Activated CD8-positive, alpha-beta memory T cell treated with anti-CD3 and anti-CD28 coated beads for 48 hours (primary cell): ENCODE results near the gene PRR19.

ENCODE experiments used
- DNase-seq, 3 experiments: peaks; one replicate each; pipeline ENCODE4 v3.0.0-alpha.2; 2020; ENCODE audit warnings: low read depth in 2 of 3, low spot score in 2 of 3

The PRR19 gene

DNA sequence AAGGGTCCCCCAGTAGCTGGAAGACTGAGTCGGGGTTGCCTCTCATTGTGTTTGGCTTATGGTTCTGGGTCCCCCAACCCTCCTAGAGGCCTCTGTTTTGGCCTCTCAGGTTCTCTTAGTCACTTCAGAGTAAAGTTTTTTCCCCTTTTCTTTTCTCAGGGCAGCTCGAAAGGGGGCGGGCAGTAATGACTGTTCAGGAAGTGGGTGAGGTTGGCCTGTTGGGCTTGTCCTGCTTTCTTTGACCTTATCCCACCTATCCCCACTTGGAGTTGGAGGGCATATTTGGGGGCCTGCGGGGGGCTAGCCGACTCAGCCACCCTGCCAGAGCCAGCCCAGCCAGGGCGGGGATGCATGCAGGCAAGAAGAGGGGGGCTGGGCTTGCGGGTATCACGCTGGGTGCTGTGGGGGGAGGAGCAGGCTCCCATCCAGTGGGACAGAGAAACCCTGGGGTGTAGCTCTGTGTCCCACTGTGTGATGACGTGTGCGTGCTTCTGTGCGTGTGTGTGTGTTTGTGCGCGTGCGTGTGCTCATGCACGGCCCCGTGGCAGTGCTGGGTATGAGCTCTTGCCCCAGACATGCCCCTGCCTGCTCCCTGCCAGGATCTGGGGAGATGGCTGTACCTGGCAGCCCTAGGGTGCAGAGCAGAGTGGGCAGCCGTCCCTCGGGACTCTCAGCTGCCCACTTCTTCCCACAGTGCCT lies 31.4 kb upstream of the PRR19 start:
- DNase-seq, result no peak

DNA sequence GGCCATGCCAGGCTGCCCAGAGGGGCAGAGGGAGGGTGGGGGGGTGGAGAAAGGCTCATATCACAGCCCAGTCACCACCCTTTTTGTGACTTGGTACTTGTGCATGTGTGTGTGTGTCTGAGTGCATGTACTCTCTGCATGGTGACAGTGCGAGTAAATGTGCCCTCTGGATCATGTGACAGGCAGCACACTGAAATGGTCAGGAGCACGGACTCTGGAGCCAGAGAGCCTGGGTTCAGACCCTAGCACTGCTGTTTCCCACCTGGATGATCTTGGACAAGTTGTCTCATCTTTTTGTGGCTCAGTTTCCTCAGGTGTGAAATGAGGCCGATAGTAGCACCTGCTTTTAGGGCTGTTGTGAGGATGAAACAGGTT lies 30.9 kb upstream of the PRR19 start:
- DNase-seq, result no peak

DNA sequence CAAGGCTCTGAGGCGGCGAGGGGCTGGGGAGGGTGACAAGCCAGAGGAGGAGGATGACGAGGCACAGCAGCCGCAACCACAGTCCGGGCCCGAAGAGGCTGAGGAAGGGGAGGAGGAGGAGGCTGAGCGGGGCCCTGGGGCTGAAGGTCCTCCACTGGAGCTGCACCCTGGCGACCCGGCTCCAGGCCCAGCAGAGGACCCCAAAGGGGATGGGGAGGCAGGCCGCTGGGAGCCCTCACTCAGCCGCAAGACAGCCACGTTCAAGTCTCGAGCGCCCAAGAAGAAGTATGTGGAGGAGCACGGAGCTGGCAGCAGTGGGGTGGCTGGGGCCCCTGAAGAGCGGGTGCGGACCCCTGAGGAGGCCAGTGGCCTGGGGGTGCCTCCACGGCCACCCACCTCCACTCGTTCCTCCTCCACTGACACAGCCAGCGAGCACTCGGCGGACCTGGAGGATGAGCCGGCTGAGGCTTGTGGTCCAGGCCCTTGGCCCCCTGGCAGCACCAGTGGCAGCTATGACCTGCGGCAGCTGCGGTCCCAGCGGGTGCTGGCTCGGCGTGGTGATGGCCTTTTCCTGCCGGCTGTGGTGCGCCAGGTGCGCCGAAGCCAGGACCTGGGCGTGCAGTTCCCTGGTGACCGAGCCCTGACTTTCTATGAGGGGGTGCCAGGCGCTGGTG lies 29.9 kb upstream of the PRR19 start:
- no peak for DNase-seq

DNA sequence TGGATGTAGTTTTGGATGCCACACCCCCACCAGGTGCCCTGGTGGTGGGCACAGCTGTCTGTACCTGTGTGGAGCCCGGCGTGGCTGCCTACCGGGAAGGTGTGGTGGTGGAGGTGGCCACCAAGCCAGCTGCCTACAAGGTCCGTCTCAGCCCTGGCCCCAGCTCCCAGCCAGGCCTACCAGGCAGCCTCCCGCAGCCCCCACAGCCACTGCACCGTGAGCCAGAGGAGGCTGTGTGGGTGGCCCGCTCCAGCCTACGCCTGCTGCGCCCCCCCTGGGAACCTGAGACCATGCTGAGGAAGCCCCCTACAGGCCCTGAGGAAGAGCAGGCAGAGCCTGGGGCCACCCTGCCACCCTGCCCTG lies 29.4 kb upstream of the PRR19 start:
- DNase-seq, result no peak

DNA sequence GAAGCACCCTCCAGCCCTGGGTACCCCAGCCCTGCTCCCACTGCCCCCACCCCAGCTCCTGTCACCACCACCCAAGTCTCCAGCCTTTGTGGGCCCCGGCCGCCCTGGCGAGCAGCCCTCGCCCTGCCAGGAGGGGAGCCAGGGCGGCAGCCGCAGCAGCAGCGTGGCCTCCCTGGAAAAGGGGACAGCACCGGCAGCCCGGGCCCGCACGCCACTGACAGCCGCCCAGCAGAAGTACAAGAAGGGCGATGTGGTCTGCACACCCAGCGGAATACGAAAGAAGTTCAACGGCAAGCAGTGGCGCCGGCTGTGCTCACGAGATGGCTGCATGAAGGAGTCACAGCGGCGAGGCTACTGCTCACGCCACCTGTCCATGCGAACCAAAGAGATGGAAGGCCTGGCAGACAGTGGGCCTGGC lies 28.9 kb upstream of the PRR19 start:
- DNase-seq, result no peak

DNA sequence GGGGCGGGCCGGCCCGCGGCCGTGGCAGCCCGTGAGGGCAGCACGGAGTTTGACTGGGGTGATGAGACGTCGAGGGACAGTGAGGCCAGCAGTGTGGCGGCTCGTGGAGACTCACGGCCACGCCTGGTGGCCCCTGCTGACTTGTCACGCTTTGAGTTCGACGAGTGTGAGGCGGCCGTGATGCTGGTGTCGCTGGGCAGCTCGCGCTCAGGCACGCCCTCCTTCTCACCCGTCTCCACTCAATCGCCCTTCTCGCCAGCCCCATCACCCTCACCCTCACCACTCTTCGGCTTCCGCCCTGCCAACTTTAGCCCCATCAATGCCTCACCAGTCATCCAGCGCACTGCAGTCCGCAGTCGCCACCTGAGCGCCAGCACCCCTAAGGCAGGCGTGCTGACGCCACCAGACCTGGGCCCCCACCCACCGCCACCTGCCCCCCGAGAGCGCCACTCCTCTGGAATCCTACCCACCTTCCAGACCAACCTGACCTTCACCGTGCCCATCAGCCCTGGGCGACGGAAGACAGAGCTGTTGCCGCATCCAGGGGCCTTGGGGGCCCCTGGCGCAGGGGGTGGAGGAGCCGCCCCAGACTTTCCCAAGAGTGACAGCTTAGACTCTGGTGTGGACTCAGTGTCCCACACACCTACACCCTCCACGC lies 28.4 kb upstream of the PRR19 start:
- DNase-seq, result no peak

DNA sequence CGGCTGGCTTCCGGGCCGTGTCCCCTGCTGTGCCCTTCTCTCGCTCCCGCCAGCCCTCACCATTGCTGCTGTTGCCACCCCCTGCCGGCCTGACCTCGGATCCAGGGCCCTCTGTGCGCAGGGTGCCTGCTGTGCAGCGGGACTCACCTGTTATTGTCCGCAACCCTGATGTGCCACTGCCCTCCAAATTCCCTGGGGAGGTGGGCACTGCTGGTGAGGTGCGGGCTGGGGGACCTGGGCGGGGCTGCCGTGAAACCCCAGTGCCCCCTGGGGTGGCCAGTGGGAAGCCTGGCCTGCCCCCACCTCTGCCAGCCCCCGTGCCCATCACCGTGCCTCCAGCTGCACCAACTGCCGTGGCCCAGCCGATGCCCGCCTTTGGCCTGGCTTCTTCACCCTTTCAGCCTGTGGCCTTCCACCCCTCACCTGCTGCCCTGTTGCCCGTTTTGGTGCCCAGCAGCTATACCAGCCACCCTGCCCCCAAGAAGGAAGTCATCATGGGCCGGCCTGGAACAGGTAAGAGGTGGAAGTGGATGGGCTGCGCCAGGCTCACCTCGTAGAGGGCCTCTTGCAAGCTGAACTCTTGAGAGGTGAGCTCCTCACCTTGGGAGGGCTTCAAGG lies 27.8 kb upstream of the PRR19 start:
- DNase-seq, result no peak

DNA sequence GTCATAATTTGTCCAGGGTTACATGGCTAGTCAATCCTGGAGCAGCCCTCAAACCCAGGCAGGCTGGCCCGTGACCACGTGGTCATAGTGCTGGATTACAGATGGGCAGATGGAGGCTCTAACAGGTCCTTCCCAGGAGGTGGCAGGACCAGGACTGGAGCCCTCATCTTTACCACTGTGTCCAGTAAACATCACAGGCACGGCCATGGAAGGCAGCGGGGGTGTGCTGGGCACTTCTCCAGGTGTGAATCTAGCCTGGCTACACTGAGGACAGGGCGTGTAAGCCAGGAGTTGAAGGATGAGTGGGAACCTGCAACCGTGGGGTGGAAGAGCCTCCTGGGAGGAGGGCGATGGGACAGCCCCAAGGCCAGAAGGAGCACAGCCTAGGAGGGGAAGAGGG lies 26.8 kb upstream of the PRR19 start:
- DNase-seq, result no peak

DNA sequence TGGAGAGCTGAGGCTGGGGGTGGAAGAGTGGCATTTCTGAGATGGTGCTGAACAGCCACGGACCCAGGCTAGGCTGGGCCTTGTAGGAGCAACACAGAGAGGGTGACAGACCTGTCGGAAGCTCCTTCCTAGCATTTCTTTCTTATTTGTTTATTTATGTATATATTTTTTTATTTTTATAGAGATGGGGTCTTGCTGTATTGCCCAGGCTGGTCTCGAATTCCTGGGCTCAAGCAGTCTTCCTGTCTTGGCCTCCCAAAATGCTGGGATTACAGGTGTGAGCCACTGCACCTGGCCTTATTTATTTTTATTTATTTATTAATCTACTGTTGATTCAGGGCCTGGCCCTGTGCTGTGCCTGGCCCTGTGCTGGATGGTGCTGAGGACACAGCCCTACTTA lies 26.4 kb upstream of the PRR19 start:
- DNase-seq, result no peak

DNA sequence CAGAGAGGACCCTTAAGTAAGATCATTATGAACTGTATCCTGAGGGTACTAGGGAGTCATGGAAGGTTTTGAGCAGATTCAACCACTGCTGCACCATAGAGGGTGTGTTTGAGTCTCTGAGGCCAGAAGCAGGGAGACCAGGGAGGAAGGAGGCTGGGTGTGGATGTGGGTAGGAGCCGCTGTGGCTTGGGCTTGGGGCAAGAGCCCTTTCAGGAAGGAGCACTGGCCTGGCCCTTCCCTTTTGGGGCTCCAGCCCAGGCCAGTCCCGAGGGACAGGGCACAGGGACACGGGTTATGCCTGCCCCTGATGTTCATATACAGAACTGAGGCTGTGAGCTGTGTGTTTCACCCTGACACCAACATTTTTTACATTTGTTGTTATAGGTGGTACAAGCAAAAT lies 25.6 kb upstream of the PRR19 start:
- no peak for DNase-seq

DNA sequence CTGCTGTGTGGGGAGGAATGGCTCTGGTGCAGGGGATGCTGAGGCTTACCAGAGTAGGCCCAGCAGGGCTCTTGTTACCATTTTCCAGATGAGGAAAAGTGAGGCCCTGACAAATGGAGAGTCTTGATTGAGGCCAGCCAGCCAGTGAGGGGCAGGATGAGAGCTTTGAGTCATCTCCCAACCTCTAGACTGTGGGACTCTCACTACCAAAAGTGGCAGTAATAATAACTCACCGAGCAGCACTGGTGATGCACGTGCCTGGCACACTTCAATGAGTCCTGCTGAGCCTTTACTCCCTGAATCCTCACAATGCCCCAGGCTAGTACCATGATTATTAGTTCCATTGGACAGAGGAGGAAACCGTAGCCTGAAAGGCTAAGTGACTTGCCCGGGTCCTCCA lies 25.1 kb upstream of the PRR19 start:
- DNase-seq, result no peak

DNA sequence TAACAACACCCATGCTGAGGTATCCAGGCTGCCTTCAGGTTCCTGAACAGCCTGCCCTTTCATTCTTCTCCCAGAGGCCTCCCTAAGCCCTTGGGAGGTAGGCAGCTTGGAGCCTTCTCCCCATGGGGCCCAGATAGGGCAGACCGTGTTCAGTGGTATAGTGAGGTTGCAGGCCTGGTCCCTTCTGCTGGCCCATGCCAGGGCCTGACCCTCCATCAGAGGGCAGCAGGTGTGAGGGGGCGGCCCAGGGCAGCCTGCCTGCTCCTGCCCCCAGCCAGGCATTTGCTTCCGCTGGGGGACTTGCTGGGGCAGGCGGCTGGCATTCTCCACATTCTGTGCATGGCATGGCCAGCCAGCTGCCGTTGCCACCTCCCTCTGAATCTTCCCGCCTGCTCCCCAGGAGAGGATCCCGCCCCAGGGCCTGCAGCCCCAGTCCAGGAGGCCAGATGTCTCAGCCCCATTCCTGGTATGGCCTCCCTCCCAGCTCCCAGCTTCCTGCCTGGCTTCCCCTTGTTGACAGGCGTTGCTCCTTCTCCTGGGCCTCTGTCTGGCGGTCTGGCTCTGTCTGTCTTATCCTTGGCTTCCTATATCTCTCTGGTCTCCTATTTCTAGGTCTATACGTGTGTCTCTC lies 24.0 kb upstream of the PRR19 start:
- no peak for DNase-seq

DNA sequence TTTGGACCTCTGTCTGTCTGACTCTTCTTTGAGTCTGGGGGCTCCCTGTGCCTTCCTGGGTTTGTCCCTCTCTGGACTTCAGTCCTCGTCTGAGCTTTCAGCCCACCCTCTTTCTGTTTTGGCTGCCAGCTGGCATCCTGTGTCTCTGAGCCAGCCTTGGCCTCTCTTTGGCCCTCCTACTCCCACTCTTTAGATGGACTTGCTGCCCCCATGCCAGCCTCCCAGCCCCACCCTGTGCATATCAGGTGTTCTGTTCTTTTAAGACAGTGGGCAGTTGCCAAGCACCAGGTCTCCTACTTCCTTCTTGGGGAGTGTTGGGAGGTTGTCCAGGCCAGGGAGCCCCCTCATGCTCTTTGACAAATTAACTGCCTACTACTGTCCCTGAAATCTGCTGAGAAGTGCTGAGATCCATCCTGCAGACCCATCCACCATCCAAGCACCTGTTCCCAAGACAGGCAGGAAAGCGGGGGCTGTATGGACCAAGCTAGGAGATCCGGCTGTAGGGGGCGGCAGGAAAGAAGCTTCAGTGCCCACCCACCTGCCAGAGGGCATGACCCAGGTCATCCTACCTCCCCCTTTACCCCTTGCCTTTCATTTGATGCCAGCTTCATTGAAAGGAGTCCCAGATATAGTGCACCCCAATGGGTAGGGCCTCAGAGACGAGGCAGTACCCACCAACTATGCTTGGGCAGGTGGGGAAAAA lies 23.3 kb upstream of the PRR19 start:
- no peak for DNase-seq

DNA sequence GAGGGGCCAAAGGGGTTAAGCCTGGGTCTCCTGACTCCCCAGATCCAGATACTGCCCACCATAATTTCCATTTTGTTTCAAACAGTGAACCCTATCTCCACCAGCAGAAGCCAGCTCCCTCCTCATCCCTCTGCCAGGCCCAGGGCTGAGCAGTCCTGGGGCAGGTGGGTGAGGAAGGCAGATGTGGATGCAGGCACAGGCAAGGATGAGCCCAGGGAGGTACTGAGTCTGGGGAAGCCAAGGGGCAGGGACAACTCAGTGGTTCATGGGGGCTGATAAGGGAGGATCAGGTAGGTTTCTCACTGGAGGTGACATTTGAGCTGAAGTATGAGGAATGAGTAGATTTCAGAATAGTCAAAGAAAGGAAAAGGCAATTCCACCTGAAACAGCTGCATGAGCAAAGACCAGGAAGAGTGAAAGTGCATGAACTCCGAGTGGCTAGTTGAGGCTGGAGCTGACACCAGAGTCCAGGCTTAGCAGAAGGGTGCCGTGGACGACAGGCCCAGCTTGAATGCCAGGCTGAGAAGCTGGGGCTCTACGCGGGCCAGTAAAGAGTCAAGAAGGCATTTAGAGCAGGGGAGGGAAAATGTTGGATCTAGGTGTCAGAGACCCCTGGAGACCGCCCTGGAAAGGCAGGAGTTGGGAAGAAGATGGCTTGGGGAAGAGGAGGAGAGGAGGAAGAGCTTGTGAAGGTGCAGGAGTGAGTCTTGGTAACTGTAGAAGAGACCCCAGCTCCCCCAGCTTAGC lies 22.6 kb upstream of the PRR19 start:
- DNase-seq, result no peak

DNA sequence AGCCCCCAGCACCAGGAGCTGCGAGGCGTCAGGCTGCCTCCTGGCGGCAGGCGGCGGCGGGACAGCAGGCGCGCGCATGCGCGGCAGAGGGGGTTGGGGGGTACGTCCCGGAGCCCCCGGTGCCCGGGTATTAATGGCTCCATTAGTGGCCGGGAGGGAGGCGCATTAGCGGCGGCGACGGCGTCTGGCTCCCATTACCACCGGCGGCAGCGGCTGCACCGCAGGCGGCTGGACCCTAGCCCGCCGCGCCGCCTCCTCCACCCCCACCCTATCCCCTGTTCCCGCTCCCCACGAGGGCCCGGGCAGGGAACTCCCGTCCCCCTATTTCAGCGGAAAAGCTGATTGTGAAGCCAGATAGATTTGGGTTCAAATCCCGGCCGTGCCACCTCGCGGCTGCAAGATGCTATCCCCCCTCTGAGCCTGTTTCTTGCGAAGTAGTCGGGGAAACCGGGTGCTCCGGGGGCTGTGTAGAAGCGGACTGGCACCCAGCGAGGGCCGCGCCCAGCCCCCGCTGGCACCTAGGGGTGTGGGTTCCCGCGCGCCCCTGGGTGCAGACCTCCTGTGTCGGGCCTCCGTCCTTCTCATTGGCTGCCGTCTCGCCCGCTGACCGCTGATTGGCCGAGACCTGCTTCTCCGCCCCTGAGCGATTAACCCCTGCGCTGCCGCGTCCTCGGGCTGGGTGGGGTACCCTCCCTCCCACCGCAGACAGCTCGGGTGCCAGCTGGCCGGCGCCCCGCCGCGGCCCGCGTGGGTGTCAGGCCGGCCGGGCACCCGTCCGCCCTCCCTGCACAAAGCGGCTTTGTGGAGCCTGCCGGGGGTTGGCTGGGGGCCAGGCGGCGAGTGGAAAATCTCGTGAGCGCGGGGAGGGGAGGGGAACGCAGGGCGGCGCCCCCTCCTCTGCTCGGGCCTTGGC lies 21.8 kb upstream of the PRR19 start:
- peak; percentile 72 to 75 (median 74) for DNase-seq

DNA sequence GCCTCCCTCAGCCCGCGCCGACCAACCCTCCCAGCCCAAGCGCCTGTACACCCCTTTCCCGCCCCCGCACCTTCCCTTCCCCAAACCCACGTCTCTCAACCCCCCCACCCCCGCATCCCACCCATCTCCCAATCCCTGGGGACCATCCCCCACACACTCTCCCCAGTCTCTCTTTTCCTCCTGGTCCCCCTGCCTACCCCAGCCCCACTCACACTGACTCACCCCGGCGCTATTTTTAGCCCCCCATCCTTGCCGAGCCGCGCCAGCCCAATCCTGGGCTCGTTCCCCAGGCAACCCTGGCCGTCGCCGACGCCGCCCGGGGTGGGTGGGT lies 21.2 kb upstream of the PRR19 start:
- no peak for DNase-seq

DNA sequence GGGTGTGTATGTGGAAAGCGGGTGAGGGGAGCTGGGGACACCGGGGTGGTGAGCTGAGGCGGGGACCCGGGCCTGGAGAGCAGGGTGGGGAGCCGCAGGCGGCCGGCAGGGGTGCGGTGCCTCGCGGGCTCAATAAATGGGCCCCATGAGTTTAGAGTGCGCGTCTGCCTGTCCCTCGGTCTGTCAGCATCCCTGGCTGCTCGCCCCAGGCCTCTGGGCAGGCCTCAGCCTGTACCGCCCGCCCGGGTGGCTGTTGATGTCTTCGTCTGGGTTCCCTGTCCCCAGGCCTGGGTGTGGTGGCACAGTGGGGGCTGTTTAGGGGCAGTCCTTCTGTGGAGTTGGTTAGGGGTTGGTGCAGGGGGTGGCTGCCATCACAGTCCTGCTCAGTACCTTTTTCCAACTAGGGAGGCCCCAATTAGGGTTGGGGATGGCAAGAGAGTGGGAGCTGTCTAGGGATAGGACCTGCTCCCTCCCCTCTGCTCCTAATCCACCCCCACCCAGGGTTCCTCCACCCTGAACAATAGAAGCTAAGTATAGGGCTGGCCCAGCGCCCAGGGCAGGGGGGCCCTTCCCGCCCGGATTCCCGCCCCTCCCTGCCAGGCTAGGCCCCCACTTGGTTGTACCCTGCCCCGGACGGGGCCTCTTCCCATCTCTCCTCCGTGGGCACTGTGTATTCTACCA lies 20.6 kb upstream of the PRR19 start:
- no peak for DNase-seq

DNA sequence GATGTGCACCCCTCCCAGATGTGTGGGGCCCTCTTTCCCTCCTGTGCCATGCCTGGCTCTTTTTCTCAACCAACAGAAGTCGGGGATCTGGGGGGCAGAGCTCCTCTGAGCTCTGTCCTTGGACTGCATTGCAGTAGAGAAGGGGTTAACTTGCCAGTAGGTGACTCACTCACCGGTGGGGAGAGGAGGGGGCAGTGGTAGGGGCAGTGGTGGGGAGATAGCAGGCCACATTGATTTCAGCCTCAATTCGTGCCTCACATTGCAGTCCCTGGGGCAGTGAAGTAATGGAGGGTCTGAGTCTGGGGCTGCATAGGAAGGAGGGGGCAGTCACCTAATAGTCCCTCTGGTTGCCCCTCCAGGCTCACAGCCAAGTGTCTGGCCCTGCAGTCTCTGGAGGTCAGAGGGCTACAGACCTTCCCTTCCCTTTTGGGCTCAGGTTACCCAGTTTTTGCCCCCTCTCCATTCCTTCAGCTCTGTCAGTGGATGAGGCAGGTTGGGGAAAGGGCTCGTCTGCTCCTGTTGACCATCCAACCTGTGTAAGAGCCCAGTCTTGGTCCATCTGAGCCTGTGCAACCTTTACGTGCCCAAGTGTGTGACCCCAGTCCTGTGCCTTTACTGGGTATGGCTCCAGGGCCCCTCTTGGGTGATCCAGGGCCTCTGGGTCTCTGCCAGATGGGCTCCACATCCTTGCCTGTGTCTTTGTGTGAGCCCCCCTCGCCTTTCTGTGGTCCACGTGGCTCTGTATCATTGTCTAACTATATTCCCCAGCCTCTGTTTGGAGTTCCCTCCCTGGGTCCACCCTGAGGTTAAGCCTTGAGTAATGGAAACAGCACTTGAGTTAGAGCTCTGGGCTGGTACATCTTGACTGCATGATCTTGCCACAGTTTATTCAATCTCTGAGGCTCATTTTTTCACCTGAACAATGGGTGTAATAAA lies 19.8 kb upstream of the PRR19 start:
- DNase-seq, result no peak
